GM12878 (cell line): ENCODE measurements around the gene AGT. TPM values are rescaled to one million over a fixed set of nuclear protein-coding genes. Genes with fewer than 3 reads are reported as not detected.

Experiments
- ATAC-seq: fragments of 200-7000 bp; cut with Tn5 transposase; 3 replicates; pipeline ENCODE4 v1.9.1; 2020; ENCODE audit warnings: mild to moderate bottlenecking, moderate library complexity
- BruUV-seq: library from RNA; stranded (reverse); fragments of 400-500 nt; replicated peaks from 2 replicates; lab custom pipeline; 2021; lab: Mats Ljungman, UMichigan
- CTCF ChIA-PET: fragments of 300-600 bp; sonication (Branson Sonifier 250); formaldehyde crosslinking; extraction: SDS; loops from one replicate; lab custom pipeline; 2021; ENCODE audit warnings: inconsistent platforms; lab: Yijun Ruan, JAX
- POLR2A ChIA-PET: fragments of 350-600 bp; formaldehyde crosslinking; extraction: SDS; loops from one replicate; lab custom pipeline; 2021; ENCODE audit warnings: inconsistent platforms; lab: Charles Lee
- RAD21 ChIA-PET: fragments of 300-600 bp; sonication (Branson Sonifier 250); formaldehyde crosslinking; loops from one replicate; lab custom pipeline; 2023; ENCODE audit warnings: antibody characterized with exemption; ENCODE audit not compliant: unreplicated experiment; lab: Charles Lee
- SMC1A ChIA-PET: fragments of 300-600 bp; sonication (Branson Sonifier 250); formaldehyde crosslinking; loops from one replicate; lab custom pipeline; 2023; ENCODE audit not compliant: unreplicated experiment, uncharacterized antibody; lab: Charles Lee
- DNase-seq: peaks from one replicate; pipeline ENCODE4 v3.0.0-alpha.2; 2011; ENCODE audit warnings: low read depth, low spot score
- FAIRE-seq: peaks from 3 replicates; lab custom pipeline; 2011; peaks lifted over from hg19 to GRCh38; lab: Jason Lieb, UNC
- H2AFZ ChIP-seq: 2 replicates; pipeline ENCODE4 v1.6.0; 2011; ENCODE audit warnings: low read depth, low read length, control low read depth; ENCODE audit not compliant: control insufficient read depth
- H3K27ac ChIP-seq: 2 replicates; pipeline ENCODE4 v1.5.1; 2011; ENCODE audit warnings: control low read depth; ENCODE audit not compliant: control insufficient read depth, insufficient read depth
- H3K27me3 ChIP-seq, 2 experiments: replicated peaks in 1 of 2; 2 replicates each; pipeline versions ENCODE4 v1.6.0 to v1.6.1; 2011; ENCODE audit warnings: low read length in 1 of 2; ENCODE audit not compliant: control insufficient read depth in 2 of 2, insufficient read depth in 2 of 2
- H3K36me3 ChIP-seq, 2 experiments: 2 replicates each; pipeline ENCODE4 v1.5.1; 2011; ENCODE audit warnings: low read length in 1 of 2; ENCODE audit not compliant: control insufficient read depth in 2 of 2, insufficient read depth in 2 of 2
- H3K4me1 ChIP-seq: 2 replicates; pipeline ENCODE4 v1.6.1; 2011; ENCODE audit warnings: mild to moderate bottlenecking, low read length, moderate library complexity, mixed read lengths; ENCODE audit not compliant: control insufficient read depth, insufficient read depth
- H3K4me2 ChIP-seq: 2 replicates; pipeline ENCODE4 v1.6.0; 2011; ENCODE audit warnings: control low read depth; ENCODE audit not compliant: control insufficient read depth, insufficient read depth
- H3K4me3 ChIP-seq: fragments of 200-600 bp; sonication (generic); 2 replicates; pipeline ENCODE4 v1.5.1; 2016
- H3K79me2 ChIP-seq: 2 replicates; pipeline ENCODE4 v1.6.0; 2011; ENCODE audit warnings: low read length; ENCODE audit not compliant: control insufficient read depth, insufficient read depth
- H3K9ac ChIP-seq: 2 replicates; pipeline ENCODE4 v1.8.0; 2011; ENCODE audit warnings: low read length, control low read depth, mixed read lengths; ENCODE audit not compliant: control insufficient read depth, insufficient read depth
- H3K9me3 ChIP-seq: replicated peaks from 3 replicates; pipeline ENCODE4 v1.5.1; 2011; ENCODE audit warnings: mild to moderate bottlenecking, low read length; ENCODE audit not compliant: control insufficient read depth, insufficient read depth
- H4K20me1 ChIP-seq: 2 replicates; pipeline ENCODE4 v1.6.0; 2011; ENCODE audit not compliant: control insufficient read depth, insufficient read depth
- BCL11A ChIP-seq: IDR thresholded peaks from 2 replicates; pipeline ENCODE4 v1.6.1; 2011; ENCODE audit warnings: low read depth, low read length
- CREM ChIP-seq: IDR thresholded peaks from 2 replicates; pipeline ENCODE4 v1.6.1; 2014; ENCODE audit warnings: antibody characterized with exemption, low read depth
- DPF2 ChIP-seq: fragments of 450-650 bp; IDR thresholded peaks from 2 replicates; pipeline ENCODE4 v1.6.1; 2017; ENCODE audit warnings: mild to moderate bottlenecking
- FOXK2 ChIP-seq: fragments of 450-650 bp; IDR thresholded peaks from 2 replicates; pipeline ENCODE4 v1.6.1; 2017; ENCODE audit warnings: mild to moderate bottlenecking, moderate library complexity
- GATAD2B ChIP-seq: fragments of 450-650 bp; conservative IDR thresholded peaks from 2 replicates; pipeline ENCODE4 v1.6.1; 2017; ENCODE audit warnings: low read depth, mild to moderate bottlenecking, moderate library complexity
- HSF1 ChIP-seq: fragments of 150-350 bp; IDR thresholded peaks from 2 replicates; pipeline ENCODE4 v1.6.1; 2014; ENCODE audit warnings: mild to moderate bottlenecking, low read depth, low read length
- IKZF1 ChIP-seq: fragments of 450-650 bp; conservative IDR thresholded peaks from 2 replicates; pipeline ENCODE4 v1.6.1; 2017; ENCODE audit warnings: antibody characterized with exemption, mild to moderate bottlenecking
- IRF3 ChIP-seq: fragments of 450-650 bp; IDR thresholded peaks from 2 replicates; pipeline ENCODE4 v1.6.1; 2014; ENCODE audit warnings: mild to moderate bottlenecking
- IRF4 ChIP-seq: IDR thresholded peaks from 2 replicates; pipeline ENCODE4 v1.6.1; 2011; ENCODE audit warnings: low read depth, low read length
- MEF2B ChIP-seq: fragments of 450-650 bp; IDR thresholded peaks from 2 replicates; pipeline ENCODE4 v1.6.1; 2018; ENCODE audit warnings: mild to moderate bottlenecking, moderate library complexity; ENCODE audit not compliant: partially characterized antibody, poor library complexity, severe bottlenecking
- STAT3 ChIP-seq: IDR thresholded peaks from 2 replicates; pipeline ENCODE4 v1.6.1; 2011; ENCODE audit warnings: low read depth, low read length, improper control_type of control experiment
- TARDBP ChIP-seq: IDR thresholded peaks from 2 replicates; pipeline ENCODE4 v1.6.1; 2016; ENCODE audit warnings: borderline replicate concordance
- TBL1XR1 ChIP-seq: IDR thresholded peaks from 2 replicates; pipeline ENCODE4 v1.6.1; 2012; ENCODE audit warnings: low read depth, low read length, improper control_type of control experiment
- ZBTB33 ChIP-seq: fragments of 450-650 bp; IDR thresholded peaks from 2 replicates; pipeline ENCODE4 v1.6.1; 2017; ENCODE audit warnings: mild to moderate bottlenecking
- ZZZ3 ChIP-seq: IDR thresholded peaks from 2 replicates; pipeline ENCODE4 v1.6.1; 2011; ENCODE audit warnings: low read depth; ENCODE audit not compliant: control insufficient read depth, insufficient read length
- WGBS: methylation state at CpG from one replicate; pipeline ENCODE4 v1.1.6; 2016; ENCODE audit warnings: low lambda C conversion rate; ENCODE audit not compliant: insufficient replicate concordance, insufficient coverage; ENCODE audit errors: missing lambda C conversion rate; 5-methylcytosine and 5-hydroxymethylcytosine counted together
- in situ Hi-C: fragments of 300-500 bp; cut with MboI; formaldehyde crosslinking; loops from 9 replicates; pipeline ENCODE4 v1.14.3; 2018; ENCODE audit warnings: mixed read lengths
- intact Hi-C: fragments of 100-400 bp; cut with micrococcal nuclease; formaldehyde crosslinking; loops from one replicate; pipeline ENCODE4 v1.14.2; 2022; ENCODE audit not compliant: unreplicated experiment
- polyA plus RNA-seq, 11 experiments: library from polyadenylated mRNA; depleted of rRNA in 4 of 11; unstranded in 6 of 11; stranded (reverse) in 5 of 11; fragments of >200 nt; fragmentation: Nextera tagmentation in 4 of 11; fragmentation: Illumina TruSeq in 1 of 11; extraction: Ambion mirVana in 4 of 11; extraction: Trizol in 1 of 11; gene quantifications; 1 replicate in 1 of 11; 2 replicates in 10 of 11; pipeline versions ENCODE4 v1.2.1 to v1.2.3, GENCODE V29; 2011 to 2016; ENCODE audit warnings: inconsistent platforms in 2 of 11, missing spikeins in 2 of 11, low read depth in 1 of 11
- total RNA-seq, 4 experiments: library from RNA; depleted of rRNA in 3 of 4; stranded (reverse); fragments of >200 nt in 3 of 4; fragmentation: Illumina TruSeq in 1 of 4; extraction: Trizol in 1 of 4; gene quantifications; 2 replicates each; pipeline versions ENCODE4 v1.2.1 to v1.2.3, GENCODE V29; 2013 to 2021

AGT gene
- total and polyA plus RNA-seq, 10 of the 15 experiments (the other 5 are each of a cell fraction or from before 2014, with no cell fraction given) = 0.69 TPM; not detected in 9

GRCh38 chr1:230700132-230700531, 13.8 kb downstream of the AGT start:
- intact Hi-C loops (no loop called here), in situ Hi-C loops (no loop called here)
- ChIA-PET POLR2A (no interaction called here), SMC1A (no interaction called here), CTCF (no interaction called here), RAD21 (no interaction called here)
- Histone ChIP-seq H3K9ac (no peak overlapping the region), H3K9me3 (no peaks in the 10 kb centered on the region), H2AFZ (no peak overlapping the region), H3K4me3 (no peak overlapping the region), H3K4me2 (no peak overlapping the region), H3K27me3 (peaks cover 0 to 2% of the 10 kb centered on the region in 2 experiments; a peak in 2 of 4 replicates), H3K27ac (no peak overlapping the region), H3K79me2 (no peaks in the 10 kb centered on the region), H3K4me1 (no peaks in the 10 kb centered on the region), H3K36me3 (no peaks in the 10 kb centered on the region; a peak in 1 of 4 replicates), H4K20me1 (no peaks in the 10 kb centered on the region)
- BruUV-seq = no TSS peak
- no peak for TF ChIP-seq STAT3
- TF ChIP-seq TBL1XR1 = no peak
- no peak for TF ChIP-seq CREM
- TF ChIP-seq TARDBP = no peak
- no peak for TF ChIP-seq IKZF1
- no peak for TF ChIP-seq FOXK2
- TF ChIP-seq IRF3 = no peak
- no peak for TF ChIP-seq GATAD2B
- TF ChIP-seq IRF4 = no peak
- ATAC-seq = no peak
- DNase-seq = no peak
- 39% methylated on average over 4 of the region's 4 CpGs for WGBS
- no peak for FAIRE-seq

GRCh38 chr1:230699716-230700115, 14.2 kb downstream of the AGT start:
- Histone ChIP-seq H3K27me3 (peaks cover 0 to 2% of the 10 kb centered on the region in 2 experiments; a peak in 2 of 4 replicates), H3K79me2 (no peaks in the 10 kb centered on the region), H4K20me1 (no peaks in the 10 kb centered on the region), H3K36me3 (no peaks in the 10 kb centered on the region; a peak in 1 of 4 replicates), H3K4me1 (no peaks in the 10 kb centered on the region), H2AFZ (no peak overlapping the region), H3K9ac (no peak overlapping the region), H3K27ac (no peak overlapping the region), H3K4me2 (no peak overlapping the region), H3K9me3 (no peaks in the 10 kb centered on the region), H3K4me3 (no peak overlapping the region)
- FAIRE-seq (no peak), DNase-seq (no peak), ATAC-seq (no peak)
- ChIA-PET CTCF (no interaction called here), RAD21 (no interaction called here), POLR2A (no interaction called here), SMC1A (no interaction called here)
- in situ Hi-C loops = no loop called here
- no TSS peak for BruUV-seq
- 0% methylated on average over 1 of the region's 1 CpG for WGBS
- intact Hi-C loops = no loop called here
- no peak for TF ChIP-seq HSF1
- TF ChIP-seq ZZZ3 = no peak
- TF ChIP-seq ZBTB33 = no peak
- no peak for TF ChIP-seq MEF2B
- TF ChIP-seq BCL11A = no peak
- no peak for TF ChIP-seq DPF2
